Measurements from ENCODE around the gene FZD10. TPM values are rescaled to one million over a fixed set of nuclear protein-coding genes. Genes with fewer than 3 reads are reported as not detected.

Gene FZD10
- total RNA-seq, 2 experiments from 2014 or later: not detected

GRCh38 chr12:130152386-130152785, 9.9 kb upstream of the FZD10 start:
- ChIA-PET CTCF (no interaction called here), POLR2A (no interaction called here)

- ChIA-PET POLR2A (no interaction called here), CTCF (no interaction called here)
Measured at GRCh38 chr12:130153803-130154202, 8.5 kb upstream of the FZD10 start.

GRCh38 chr12:130154276-130155070, 7.8 kb upstream of the FZD10 start:
- POLR2A ChIA-PET: no interaction called here

GRCh38 chr12:130155416-130156073, 6.7 kb upstream of the FZD10 start:
- POLR2A ChIA-PET: no interaction called here

More at GRCh38 chr12:130154276-130155070, 7.8 kb upstream of the FZD10 start:
- CTCF ChIA-PET: no interaction called here

GRCh38 chr12:130156652-130157275, 5.5 kb upstream of the FZD10 start:
- POLR2A ChIA-PET: no interaction called here
- CTCF ChIA-PET: no interaction called here

More at GRCh38 chr12:130155416-130156073, 6.7 kb upstream of the FZD10 start:
- CTCF ChIA-PET: no interaction called here

- CTCF ChIA-PET: no interaction called here
- POLR2A ChIA-PET: no interaction called here
Measured at GRCh38 chr12:130157998-130158753, 4.1 kb upstream of the FZD10 start.

- CTCF ChIA-PET: no interaction called here
- POLR2A ChIA-PET: no interaction called here
Measured at GRCh38 chr12:130158754-130159059, 3.6 kb upstream of the FZD10 start.

GRCh38 chr12:130160306-130160705, 2.0 kb upstream of the FZD10 start:
- CTCF ChIA-PET: no interaction called here
- POLR2A ChIA-PET: no interaction called here

- POLR2A ChIA-PET: interaction anchor here (0.6 kb wide), 1 partner anchor 214 kb away, joined by 3 read pairs; no protein-coding TSS in a partner anchor
- CTCF ChIA-PET: no interaction called here
Measured at GRCh38 chr12:130160711-130161231, 1.5 kb upstream of the FZD10 start.

GRCh38 chr12:130161261-130162243, 712 bp upstream of the FZD10 start:
- CTCF ChIA-PET: interaction anchor here (1.1 kb wide), 1 partner anchor 119 kb away, joined by 3 read pairs; no protein-coding TSS in a partner anchor

GRCh38 chr12:130162745-130163460, 639 bp downstream of the FZD10 start:
- POLR2A ChIA-PET: no interaction called here
- CTCF ChIA-PET: interaction anchor here (1.1 kb wide), 1 partner anchor 118 kb away, joined by 3 read pairs; no protein-coding TSS in a partner anchor

More at GRCh38 chr12:130161261-130162243, 712 bp upstream of the FZD10 start:
- POLR2A ChIA-PET: interaction anchor here (0.6 kb wide), 1 partner anchor 213 kb away, joined by 3 read pairs; no protein-coding TSS in a partner anchor

GRCh38 chr12:130163461-130164215, 1.4 kb downstream of the FZD10 start:
- POLR2A ChIA-PET: no interaction called here
- CTCF ChIA-PET: no interaction called here

GRCh38 chr12:130164216-130164542, 1.9 kb downstream of the FZD10 start:
- CTCF ChIA-PET: no interaction called here
- POLR2A ChIA-PET: no interaction called here

GRCh38 chr12:130164936-130165335, 2.7 kb downstream of the FZD10 start:
- ChIA-PET POLR2A (no interaction called here), CTCF (no interaction called here)

GRCh38 chr12:130166306-130166705, 4.0 kb downstream of the FZD10 start:
- ChIA-PET POLR2A (no interaction called here), CTCF (no interaction called here)

GRCh38 chr12:130167537-130167936, 5.3 kb downstream of the FZD10 start:
- ChIA-PET POLR2A (no interaction called here), CTCF (no interaction called here)

GRCh38 chr12:130169256-130169655, 7.0 kb downstream of the FZD10 start:
- CTCF ChIA-PET: no interaction called here
- POLR2A ChIA-PET: no interaction called here

GRCh38 chr12:130169924-130170323, 7.7 kb downstream of the FZD10 start:
- POLR2A ChIA-PET: no interaction called here
- CTCF ChIA-PET: no interaction called here
